Midbrain (tissue), 1 donor: ENCODE results near the gene ATP6V0E2.
A peak's percentile ranks its signal among the peaks of the same experiment; 100 is the strongest.

Experiments used
- DNase-seq: peaks from one replicate; lab custom pipeline; 2025; lab: John Stamatoyannopoulos, UW

ATP6V0E2 gene

DNA sequence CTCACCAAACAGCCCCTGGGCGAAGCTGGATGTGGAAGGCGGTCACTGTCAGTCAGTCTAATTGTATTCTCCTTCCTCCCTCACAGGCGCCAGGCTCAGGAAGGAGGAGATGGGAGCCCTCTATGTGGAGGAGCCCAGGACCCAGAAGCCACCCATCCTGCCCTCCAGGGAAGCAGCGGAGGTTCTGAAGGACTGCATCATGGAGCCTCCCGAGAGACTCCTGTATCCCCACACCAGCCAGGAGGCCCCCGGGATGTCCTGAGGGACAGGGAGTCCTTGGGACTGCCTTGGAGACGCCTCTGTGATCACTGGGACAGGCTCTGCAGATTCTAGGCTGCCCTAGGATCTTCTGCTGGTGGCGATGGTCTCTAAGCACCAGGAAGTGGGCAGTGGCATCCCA is 9.7 kb upstream of the ATP6V0E2 start:
- DNase-seq, result no peak

DNA sequence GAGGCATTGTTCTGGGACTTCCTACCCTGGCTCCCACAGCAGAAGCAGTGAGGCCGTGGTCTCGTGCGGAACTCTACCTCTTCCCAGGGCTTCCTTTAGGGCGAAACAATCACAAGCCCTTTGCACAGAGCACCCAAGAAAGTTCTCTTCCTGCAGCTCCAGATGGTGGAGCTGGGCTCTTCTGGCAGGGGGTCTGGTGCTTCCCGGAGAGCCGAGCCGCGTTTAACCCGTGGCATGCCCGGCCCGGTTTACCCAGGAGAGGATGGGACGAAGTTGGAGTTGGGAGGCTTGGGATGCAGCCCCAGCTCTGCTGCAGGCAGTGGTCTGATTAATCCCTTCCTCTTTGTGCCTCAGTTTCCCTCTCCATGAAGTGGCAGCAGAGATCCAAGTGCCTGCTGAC is 9.0 kb upstream of the ATP6V0E2 start:
- no peak for DNase-seq

DNA sequence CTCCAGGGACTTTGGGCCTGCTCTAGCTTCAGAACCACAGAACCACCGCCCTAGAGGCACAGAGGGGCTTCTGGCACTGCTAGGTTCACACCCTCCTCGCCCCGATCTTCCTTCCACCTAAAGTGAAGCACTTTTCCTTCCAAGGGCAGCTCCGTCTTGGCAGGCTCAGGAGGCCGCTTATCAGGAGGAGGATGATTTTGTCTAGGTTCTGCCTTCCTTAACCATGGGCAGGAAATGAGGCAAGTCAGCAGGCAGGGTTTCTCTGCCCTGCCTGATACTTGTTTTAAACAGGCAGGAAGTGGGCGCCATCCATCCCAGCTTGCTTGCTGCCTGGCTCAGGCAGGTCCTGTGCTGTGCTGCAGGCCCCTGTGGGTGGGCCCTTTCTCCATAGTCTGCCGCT is 8.3 kb upstream of the ATP6V0E2 start:
- DNase-seq, result no peak

DNA sequence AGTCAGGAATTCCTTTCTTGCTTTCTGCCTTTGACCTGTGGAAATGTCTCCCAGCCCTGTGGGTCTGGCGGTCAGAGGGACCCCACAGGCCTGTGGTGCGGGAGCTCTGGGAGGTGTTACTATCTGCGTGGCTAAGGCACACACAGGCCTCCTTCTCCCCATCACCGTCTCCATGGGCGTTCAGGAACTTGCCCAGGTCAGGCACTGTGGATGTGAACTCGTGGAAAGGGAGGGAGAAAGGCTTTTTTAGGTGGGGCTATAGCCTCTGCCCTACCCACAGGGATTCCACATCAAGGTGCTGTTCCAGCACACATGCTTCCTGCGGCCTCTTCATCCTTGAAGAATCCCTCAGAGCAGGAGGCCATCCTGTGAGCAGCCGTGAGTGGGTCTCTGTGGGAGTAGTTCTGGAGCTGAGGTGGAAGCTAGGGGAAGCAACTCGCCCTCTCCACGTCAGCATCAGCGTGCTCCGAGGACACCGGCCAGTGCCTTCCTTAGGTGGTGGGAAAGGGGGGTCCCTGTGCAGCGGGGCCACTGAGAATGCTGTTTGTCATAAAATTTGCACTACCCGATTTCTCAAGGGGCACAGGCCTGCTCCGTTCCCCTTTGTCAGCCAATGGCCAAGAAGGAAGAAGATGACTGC is 7.5 kb upstream of the ATP6V0E2 start:
- no peak for DNase-seq

DNA sequence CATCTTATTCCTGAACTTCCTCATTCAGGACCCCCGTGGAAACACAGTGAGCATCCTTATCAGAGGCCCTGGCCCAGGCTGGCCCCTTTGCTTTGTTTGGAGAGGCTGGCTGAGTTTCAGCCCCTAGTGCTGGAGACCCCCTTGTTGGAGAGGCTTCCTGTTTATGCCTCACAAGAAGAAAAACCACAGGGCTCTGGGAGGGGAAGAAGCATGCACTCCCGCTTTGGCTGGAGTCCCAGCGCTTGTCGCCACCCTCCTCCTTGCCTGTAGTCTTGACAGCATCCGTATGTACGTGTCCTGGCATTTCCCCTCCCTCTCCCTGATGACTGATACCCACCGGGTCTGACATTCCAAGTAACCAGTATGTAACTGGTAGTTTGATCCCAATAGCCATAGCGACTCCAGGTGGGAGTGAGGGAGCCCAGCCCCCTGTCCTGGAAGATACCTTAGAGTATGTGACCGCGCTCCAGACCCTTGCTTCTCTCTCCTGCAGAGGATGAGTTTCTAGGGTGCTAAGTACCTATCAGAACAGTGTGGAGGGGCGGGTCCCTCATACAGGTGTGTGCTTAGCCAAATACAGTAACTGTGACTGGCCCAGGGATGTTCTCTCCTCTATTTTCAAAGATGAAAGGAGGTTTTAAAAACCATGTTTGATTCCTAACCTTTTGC is 6.9 kb upstream of the ATP6V0E2 start:
- DNase-seq, result no peak

DNA sequence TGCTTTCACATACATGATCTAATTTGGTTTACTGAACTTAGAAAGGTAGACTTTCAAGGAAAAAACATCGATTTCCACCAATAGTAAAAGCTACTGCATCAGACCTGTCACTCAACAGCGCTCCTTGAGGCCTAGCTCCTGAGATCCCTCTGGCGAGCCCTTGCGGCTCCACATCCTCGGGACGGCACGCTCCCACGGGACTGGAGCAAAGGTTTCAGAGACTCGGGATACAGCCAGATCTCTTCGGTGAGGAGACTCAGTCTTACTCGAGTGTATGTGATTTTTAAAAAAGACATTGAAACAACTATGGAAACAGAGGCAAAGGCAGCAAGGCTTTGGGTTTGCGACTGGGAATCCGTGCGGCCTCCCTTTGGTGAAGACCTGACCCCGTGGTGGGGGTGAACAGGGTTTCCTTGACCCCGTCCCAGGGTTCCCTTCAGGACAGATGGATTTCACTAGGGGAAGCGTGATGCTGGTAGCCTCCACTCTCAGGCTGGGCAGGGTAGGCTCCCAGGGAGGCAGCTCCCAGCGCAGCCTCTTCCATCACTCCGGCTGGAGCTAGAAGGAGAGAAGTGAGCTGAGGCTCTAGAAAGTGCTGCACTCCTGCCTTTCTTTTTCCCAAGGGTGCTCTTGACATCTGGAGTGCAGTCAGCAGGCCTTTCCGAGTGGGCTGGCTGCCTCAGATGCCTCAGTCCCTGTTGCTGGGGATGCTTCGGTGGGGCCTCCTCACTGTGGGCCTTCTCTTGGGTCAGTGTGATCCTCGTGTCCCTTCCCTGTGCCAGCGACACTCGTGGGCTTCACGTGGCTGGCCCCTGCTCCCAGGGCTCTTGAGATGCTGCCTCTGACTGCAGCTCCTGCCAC is 5.8 kb upstream of the ATP6V0E2 start:
- DNase-seq, result no peak

DNA sequence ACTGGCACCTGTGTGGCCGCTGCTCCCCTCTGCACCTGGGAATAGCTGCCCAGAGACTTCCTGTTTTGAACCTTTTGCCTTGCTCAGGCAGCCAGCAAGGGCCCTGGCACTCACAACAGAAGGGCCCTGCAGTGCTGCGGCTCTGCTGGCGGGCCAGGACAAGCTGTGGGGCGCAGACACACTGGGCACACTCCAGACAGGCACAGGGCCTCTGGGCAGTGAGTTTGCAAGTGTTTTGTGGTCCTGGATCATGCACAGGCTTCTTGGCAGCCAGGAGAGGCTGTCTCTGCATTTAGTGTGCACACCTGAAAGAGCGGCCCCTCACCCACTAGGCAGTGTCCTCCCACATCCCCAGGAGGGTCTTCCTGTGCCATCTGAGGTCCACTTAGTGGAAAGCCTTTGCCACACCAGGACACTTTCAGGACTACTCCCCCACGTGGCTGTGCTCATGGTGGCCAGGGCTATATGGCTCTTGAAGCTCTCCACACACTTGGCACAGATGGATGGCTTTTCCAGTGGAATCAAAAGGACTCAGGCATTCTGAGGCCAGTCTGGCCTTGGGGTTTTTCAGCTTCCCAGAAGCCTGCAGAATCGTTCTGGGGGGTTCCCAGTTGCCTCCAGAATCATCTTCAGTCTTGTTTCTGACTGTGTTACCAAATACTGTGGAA is 5.0 kb upstream of the ATP6V0E2 start:
- no peak for DNase-seq

DNA sequence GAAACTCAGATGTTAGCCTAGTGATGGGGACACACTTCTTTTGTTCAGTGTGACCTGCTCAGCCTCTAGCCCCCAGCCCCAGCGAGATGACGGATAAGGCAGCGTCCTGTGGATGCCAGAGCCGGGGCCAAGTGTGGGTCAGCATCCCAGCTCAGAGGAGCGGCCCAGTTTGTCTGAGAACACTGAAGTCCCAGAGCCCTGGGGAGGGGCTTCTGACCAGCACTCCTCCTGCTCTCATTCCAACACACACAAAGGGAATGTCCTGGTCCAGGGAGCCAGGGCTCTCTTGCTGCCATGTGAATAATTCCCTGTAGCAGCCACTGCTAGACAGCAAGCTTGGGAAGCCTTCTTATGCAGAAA is 4.5 kb upstream of the ATP6V0E2 start:
- no peak for DNase-seq

DNA sequence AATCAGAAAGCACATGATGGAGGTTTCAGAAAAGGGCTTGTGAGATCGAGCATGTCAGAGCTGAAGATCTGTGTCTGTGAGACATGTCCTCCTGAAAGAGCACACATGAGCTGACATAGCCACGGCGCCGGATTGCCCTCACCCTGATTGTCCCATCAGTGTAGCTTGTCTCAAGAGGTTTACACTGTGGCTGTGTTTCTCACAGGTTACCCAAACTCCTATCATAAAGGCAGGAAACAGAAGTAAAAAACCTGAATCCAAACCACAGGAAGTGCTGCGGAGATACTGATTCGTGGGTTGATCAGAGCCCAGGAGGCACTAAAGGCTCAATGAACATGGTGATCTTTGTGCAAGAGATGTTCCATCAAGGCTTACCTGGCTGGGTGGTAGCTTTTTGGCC is 3.9 kb upstream of the ATP6V0E2 start:
- no peak for DNase-seq

DNA sequence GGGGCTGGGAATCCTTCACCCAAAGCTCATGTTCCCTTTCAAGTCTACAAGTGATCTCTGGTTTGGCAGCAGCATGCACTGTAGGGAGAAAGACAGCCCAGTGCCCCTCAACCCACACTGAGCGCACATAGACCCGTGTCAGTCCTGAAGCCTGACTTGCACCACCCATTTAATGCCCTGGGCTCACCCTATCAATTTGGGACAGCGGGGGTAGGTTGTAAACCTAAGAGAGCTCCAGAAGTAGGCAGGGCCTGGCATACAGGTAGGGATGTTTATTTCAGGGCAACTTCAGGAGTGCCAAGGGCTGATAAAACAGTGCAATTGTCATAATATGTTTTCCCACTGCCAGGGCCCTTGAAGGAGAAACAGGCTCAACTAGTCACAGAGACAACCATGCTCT is 3.5 kb upstream of the ATP6V0E2 start:
- DNase-seq, result no peak

DNA sequence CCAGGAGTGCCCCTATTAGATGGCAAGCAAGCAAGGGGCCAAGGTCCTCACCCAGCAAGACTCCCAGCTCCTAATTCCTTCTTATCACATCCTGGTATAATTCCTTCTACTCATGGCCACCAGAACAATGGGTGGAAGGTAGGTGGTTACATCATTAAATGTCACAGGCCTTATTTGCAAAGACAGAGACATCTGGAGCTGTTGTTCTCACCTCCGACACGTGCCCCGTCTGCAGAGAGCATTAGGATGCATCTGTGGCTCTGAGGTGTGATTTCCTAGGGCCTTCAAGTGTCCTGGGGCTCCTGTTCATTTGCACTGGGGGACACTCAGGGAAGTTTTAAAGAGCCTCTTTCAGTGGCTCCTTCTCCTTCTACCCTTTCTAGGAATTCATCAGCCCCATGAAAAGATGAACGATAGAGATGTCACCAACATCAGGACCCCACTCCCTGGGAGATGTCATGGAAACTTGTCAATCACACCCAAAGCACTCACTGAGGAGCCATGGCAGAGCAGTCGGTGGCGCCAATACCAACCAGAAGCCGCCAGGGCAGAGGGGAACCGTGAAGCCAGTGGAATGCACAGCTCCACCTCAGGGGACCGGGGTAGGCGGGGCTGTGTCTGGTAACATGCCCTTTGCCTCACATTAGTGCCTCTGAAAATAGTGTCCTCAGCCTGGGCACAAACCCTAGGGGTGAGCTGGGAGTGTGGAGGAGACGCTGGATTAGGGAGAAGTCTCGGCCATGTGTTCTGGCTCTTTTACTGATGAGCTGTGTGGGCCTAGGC is 2.9 kb upstream of the ATP6V0E2 start:
- no peak for DNase-seq

DNA sequence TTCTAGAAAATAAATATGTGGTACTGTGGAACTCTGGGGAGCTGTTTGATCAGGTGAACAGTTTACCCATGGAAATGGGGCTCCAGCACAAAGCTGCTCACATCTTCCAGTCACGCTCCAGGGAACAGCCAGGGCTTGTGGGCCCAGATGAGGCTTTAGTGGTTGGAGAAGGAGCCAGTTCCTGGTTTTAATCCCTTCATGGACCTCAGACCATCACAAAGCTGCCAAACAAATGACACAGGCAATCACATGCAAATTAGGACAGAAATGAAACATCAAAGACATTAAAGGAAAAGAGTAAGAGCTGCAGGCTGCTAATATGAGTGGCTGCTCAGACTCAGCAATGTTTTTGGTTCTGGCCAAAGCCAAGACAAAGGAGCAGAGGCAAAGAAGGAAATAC is 2.2 kb upstream of the ATP6V0E2 start:
- peak; percentile 50 for DNase-seq

DNA sequence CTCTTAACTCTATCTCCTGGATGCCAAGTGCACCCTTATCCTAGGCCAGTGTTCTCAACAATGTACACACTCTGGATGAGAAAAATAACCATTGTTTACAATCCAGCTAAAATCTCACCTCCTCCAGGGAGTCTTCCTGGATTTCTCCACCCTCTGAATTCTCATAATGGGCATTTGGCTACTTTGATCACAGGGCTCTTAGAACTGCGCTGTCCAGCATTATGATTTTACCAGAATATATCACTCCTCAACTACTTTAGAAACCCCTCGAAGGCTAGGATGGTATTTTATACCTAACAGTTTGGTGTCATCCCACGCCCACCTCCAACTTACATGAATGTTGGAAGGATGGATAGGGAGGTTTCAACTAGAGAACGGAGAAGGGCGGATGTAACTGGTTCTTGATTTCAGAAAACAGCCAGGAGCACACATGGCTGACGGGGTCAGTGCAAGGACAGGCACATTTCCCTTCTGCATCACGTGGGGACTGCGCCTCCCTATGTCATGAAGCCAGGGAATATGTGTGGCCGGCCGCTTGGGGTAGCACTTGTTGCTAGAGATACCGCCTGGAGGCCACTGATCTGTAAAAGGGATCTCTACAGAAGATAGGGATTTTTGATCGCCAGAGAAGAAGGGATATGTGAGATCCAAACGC is 1.2 kb upstream of the ATP6V0E2 start:
- peak; percentile 79 for DNase-seq

DNA sequence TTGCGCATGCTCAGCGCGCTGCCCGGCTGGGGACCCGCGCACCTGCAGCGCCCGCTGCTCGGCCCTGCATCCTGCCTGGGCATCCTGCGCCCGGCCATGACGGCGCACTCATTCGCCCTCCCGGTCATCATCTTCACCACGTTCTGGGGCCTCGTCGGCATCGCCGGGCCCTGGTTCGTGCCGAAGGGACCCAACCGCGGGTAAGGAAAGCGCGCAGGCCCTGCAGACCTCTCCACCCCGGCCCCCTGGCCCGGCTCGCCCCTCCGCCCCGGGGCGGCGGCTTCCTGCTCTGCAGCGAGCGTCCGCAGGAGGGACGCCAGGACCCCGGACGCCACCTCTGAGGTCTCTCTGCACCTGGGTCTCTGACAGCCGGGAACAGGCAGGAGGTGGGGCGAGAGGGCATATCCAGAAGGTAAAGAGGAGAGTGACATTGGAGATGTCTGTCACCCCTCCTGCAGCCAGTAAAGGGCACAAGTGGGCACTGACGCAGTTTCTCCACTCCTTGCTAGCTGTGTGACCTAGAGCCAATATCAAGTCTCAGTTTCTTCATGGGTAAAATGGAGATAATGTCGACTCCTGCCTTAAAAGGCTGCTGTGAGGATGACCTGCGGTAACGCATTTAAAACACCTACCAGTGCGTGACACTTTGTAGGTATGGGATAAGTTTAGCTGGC is 338 bp downstream of the ATP6V0E2 start:
- no peak for DNase-seq

DNA sequence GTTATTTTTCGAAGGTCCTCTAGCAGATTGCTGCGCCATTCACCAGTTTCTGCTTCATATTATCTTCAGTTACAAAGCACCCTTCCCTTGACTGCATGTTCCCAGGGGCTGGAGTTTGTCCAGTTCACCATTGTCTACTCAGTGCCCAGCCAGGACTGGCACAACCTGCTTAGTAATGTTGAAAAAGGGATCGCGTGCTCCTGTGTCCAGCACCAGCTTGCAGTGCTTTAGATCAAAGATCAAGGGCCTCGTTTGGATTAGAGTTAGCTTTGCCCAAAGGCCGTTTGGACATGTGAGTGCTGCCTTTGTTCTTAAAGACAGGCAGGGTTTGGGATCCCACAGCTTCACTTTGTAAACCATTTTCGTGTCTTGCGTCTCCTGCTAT is 867 bp downstream of the ATP6V0E2 start:
- DNase-seq, result no peak

DNA sequence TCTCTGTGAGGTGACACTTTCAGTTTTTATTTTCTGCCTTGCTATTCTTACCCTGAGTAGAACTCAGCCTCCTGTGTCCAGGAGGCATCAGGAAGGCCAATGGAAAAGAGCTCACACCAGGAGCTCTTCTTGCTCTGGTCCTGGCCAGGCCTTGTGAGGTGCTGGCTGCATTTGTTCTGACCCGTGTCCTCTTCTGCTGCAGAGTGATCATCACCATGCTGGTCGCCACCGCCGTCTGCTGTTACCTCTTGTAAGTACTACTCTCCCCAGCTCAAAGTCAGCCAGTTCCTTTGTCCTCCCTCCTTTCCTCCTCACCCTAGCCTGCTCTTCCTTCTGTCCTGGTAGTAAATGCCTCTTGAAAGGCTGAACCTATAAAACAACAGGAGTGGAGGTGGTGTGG is 1.6 kb downstream of the ATP6V0E2 start:
- DNase-seq, result no peak

DNA sequence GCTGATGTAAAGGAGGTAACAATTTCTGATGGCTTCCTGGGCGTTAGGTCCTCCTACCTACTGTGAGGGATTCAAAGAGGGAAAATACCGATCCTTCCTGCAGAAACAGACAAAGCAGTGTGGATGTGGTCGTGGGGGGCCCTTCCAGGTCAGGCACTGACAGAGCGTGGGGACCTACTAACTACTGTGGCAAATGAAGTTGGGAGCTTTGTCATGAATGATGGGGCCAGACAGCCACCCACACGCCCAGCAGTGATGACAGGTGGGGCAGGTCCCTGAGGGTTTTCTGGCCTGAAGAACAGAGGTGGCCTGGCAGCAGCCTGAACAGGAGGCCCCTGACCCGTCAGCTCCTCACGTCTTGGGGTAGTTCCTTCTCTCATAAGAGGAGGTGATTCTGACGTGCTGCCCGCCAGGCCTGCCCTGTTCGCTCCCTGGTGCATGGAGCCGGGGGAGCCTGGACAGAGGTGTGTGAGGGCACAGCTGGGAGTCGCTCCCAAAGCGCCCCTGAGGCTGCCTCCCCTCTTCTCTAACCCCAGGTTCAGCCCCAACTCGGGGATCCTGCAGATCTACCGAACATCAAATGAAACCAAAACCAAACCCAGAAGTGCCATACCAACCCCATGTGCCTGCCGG is 4.2 kb downstream of the ATP6V0E2 start:
- no peak for DNase-seq

DNA sequence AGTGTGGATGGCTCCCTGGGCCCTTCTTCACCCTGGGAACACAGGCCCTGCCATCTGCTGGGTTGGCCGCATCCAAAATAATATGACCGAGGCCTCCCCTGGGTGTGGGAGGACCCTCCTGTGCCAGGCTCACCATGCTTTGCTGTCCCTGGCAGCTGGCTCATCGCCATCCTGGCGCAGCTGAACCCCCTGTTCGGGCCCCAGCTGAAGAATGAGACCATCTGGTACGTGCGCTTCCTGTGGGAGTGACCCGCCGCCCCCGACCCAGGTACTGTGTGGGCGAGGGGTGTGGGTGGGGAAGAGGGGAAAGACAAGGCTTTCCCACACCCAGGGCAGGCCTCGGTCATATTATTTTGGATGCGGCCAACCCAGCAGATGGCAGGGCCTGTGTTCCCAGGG is 4.8 kb downstream of the ATP6V0E2 start:
- no peak for DNase-seq

DNA sequence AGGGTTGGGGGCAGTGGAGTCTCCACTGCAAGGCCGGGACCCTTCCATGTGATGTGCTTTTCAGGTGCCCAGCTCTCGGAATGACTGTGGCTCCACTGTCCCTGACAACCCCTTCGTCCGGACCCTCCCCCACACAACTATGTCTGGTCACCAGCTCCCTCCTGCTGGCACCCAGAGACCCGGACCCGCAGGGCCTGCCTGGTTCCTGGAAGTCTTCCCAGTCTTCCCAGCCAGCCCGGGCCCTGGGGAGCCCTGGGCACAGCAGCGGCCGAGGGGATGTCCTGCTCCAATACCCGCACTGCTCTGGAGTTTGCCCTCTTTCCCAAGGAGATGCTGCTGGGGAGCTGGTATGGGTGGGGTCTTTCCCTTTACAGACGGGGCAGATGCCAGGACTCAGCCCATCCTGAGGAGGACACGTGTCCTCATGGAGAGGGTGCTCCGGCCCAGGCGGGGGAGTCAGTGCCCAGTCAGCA is 5.5 kb downstream of the ATP6V0E2 start:
- DNase-seq, result no peak
